OCI-LY1 (cell line): ENCODE results near the gene KIF16B.

Experiments used
- H2AFZ ChIP-seq: fragments of 200-600 bp; sonication (generic), shearing (Covaris generic); 2 replicates; pipeline ENCODE4 v1.6.0; 2014; ENCODE audit warnings: antibody characterized with exemption, mild to moderate bottlenecking, low read length
- H3F3A ChIP-seq: fragments of 200-600 bp; sonication (generic), shearing (Covaris generic); 2 replicates; pipeline ENCODE4 v1.6.0; 2014; ENCODE audit warnings: mild to moderate bottlenecking, antibody characterized with exemption, low read length, moderate library complexity; ENCODE audit not compliant: insufficient read depth
- H3K27ac ChIP-seq: fragments of 200-600 bp; sonication (generic); 2 replicates; pipeline ENCODE4 v1.5.1; 2014; ENCODE audit warnings: low read length, mixed run types, mild to moderate bottlenecking, low read depth; ENCODE audit not compliant: poor library complexity, severe bottlenecking
- H3K27me3 ChIP-seq: fragments of 200-600 bp; sonication (generic); 2 replicates; pipeline ENCODE4 v1.6.0; 2014; ENCODE audit warnings: antibody characterized with exemption, mild to moderate bottlenecking, low read length, moderate library complexity; ENCODE audit not compliant: insufficient read depth
- H3K36me3 ChIP-seq: fragments of 200-600 bp; sonication (generic); 2 replicates; pipeline ENCODE4 v1.6.1; 2014; ENCODE audit warnings: mild to moderate bottlenecking, antibody characterized with exemption, low read length, moderate library complexity, mixed read lengths; ENCODE audit not compliant: insufficient read depth
- H3K4me1 ChIP-seq: fragments of 200-600 bp; sonication (generic); 2 replicates; pipeline ENCODE4 v1.5.1; 2014; ENCODE audit warnings: mild to moderate bottlenecking, low read length, moderate library complexity; ENCODE audit not compliant: insufficient read depth, severe bottlenecking
- H3K4me2 ChIP-seq: fragments of 200-600 bp; sonication (generic), shearing (Covaris generic); 2 replicates; pipeline ENCODE4 v1.6.1; 2014; ENCODE audit warnings: low read length
- H3K4me3 ChIP-seq: fragments of 200-600 bp; sonication (generic); 2 replicates; pipeline ENCODE4 v1.5.1; 2014; ENCODE audit warnings: low read length, low read depth, mild to moderate bottlenecking, mixed read lengths; ENCODE audit not compliant: poor library complexity, severe bottlenecking
- H3K79me2 ChIP-seq: fragments of 200-600 bp; shearing (Covaris generic); 2 replicates; pipeline ENCODE4 v1.6.1; 2016; ENCODE audit warnings: mixed run types, low read length, mixed read lengths; ENCODE audit not compliant: insufficient read depth
- H3K9ac ChIP-seq: fragments of 200-600 bp; sonication (generic), shearing (Covaris generic); 2 replicates; pipeline ENCODE4 v1.6.1; 2014; ENCODE audit warnings: mild to moderate bottlenecking, low read length, mixed read lengths
- H3K9me2 ChIP-seq: fragments of 200-600 bp; sonication (generic), shearing (Covaris generic); 2 replicates; pipeline ENCODE4 v1.6.1; 2014; ENCODE audit warnings: low read depth, mild to moderate bottlenecking, low read length, mixed read lengths
- H3K9me3 ChIP-seq: fragments of 200-600 bp; shearing (Covaris generic); 2 replicates; pipeline ENCODE4 v1.6.1; 2014; ENCODE audit warnings: low read length, mixed read lengths
- H4K20me1 ChIP-seq: fragments of 200-600 bp; sonication (generic), shearing (Covaris generic); 2 replicates; pipeline ENCODE4 v1.6.0; 2016; ENCODE audit warnings: mild to moderate bottlenecking, low read length; ENCODE audit not compliant: insufficient read depth
- EZH2 ChIP-seq: fragments of 200-600 bp; sonication (generic), shearing (Covaris generic); IDR thresholded peaks from 2 replicates; pipeline ENCODE4 v1.8.0; 2017; ENCODE audit warnings: borderline replicate concordance, mixed run types, mild to moderate bottlenecking, antibody characterized with exemption, low read length, moderate library complexity, mixed read lengths
- TF ChIP-seq, protein P1 (sequence below): fragments of 200-600 bp; sonication (generic), shearing (Covaris generic); IDR thresholded peaks from 2 replicates; pipeline ENCODE4 v1.5.1; 2017; ENCODE audit warnings: mild to moderate bottlenecking, antibody characterized with exemption, low read length, moderate library complexity, mixed read lengths

The KIF16B gene

DNA sequence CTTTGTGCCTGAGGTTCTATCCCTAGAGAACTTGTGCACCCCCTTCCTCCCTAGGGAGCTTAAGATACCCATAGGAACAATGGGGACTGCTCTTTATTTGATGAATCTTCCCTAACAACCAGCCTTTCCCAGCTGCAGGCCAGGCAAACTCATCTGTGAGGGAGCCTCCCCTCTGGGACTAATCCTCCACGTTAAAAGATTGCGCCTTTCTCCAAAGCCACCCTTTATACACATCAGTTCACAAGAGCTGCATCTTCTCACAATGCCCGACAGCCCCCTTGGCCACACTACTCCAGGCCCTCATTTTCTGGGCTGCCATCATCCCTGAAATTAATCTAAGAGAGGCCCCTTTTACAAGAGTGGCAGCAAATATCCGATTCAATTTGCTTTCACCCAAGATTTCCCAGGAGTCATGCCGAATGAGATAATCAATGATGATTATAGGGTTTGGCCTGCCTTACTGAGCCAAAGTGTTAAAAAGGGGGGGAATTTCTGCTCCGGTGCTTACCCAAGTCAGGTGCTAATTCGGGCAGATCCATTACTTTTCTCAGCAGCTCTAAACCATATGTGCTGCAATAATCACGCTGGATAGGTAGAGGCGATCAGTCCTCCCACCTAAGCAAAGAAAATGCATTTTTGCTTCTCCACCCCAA lies 336.5 kb downstream of the KIF16B start:
- no peak overlapping the region for H3K4me2 ChIP-seq
- TF ChIP-seq, protein P1, sequence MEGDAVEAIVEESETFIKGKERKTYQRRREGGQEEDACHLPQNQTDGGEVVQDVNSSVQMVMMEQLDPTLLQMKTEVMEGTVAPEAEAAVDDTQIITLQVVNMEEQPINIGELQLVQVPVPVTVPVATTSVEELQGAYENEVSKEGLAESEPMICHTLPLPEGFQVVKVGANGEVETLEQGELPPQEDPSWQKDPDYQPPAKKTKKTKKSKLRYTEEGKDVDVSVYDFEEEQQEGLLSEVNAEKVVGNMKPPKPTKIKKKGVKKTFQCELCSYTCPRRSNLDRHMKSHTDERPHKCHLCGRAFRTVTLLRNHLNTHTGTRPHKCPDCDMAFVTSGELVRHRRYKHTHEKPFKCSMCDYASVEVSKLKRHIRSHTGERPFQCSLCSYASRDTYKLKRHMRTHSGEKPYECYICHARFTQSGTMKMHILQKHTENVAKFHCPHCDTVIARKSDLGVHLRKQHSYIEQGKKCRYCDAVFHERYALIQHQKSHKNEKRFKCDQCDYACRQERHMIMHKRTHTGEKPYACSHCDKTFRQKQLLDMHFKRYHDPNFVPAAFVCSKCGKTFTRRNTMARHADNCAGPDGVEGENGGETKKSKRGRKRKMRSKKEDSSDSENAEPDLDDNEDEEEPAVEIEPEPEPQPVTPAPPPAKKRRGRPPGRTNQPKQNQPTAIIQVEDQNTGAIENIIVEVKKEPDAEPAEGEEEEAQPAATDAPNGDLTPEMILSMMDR, result no peak
- no peak for TF ChIP-seq EZH2

DNA sequence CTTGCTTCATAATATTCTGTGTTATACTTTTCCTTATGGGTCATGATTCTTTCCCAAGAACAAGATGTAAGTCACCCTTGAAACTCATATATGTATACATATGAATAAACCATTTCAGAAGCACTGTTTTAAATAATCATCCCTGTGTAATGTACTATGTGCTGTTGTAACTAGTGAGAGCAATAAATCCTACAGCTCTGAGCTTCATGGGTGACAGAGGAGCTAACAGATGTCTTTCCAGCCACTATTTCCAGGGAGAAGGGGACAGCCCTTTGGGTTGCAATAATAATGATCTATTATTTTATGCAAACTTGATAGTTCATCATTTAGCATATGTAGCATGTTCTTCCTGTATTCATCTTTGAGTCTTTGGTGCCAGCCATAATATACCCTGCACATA lies 342.8 kb downstream of the KIF16B start:
- no peak overlapping the region for H3K27ac ChIP-seq
- no peak overlapping the region for H2AFZ ChIP-seq
- H3K79me2 ChIP-seq, result no peaks in the 10 kb centered on the region
- no peaks in the 10 kb centered on the region for H3K9me2 ChIP-seq
- TF ChIP-seq EZH2, result no peak
- TF ChIP-seq, protein P1, result no peak
- H3K9me3 ChIP-seq, result no peaks in the 10 kb centered on the region
- no peak overlapping the region for H3K4me2 ChIP-seq
- no peak overlapping the region for H3K9ac ChIP-seq
- H4K20me1 ChIP-seq, result no peaks in the 10 kb centered on the region
- no peaks in the 10 kb centered on the region for H3F3A ChIP-seq
- H3K4me3 ChIP-seq, result no peak overlapping the region
- no peaks in the 10 kb centered on the region for H3K4me1 ChIP-seq
- no peaks in the 10 kb centered on the region for H3K27me3 ChIP-seq
- no peaks in the 10 kb centered on the region for H3K36me3 ChIP-seq

More for the DNA sequence above, 336.5 kb downstream of the KIF16B start:
- H4K20me1 ChIP-seq, result no peaks in the 10 kb centered on the region
- H3K9me2 ChIP-seq, result no peaks in the 10 kb centered on the region
- H3K27ac ChIP-seq, result no peak overlapping the region
- H3F3A ChIP-seq, result no peaks in the 10 kb centered on the region
- no peak overlapping the region for H3K9ac ChIP-seq
- no peak overlapping the region for H2AFZ ChIP-seq
- no peak overlapping the region for H3K4me3 ChIP-seq
- no peaks in the 10 kb centered on the region for H3K27me3 ChIP-seq
- no peaks in the 10 kb centered on the region for H3K36me3 ChIP-seq
- H3K4me1 ChIP-seq, result no peaks in the 10 kb centered on the region
- no peaks in the 10 kb centered on the region for H3K79me2 ChIP-seq
- no peaks in the 10 kb centered on the region for H3K9me3 ChIP-seq

DNA sequence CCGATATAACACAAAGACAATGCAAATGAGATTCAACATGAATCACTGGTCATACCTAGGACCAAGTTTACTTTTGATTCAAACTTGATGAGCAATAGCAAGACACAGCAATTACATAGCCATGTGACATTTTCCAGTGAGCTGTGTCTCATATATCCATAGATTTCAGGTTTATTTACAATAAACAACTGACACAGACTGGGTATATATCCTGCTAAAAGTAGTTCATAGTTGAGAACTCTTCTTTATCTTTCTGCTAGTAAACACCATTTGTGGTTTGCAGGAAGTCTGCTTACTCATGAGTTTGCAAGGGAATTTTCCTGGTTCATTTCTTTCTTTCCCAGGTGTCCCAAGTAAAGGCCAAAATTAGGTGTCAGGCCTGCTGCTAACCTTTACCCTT lies 343.4 kb downstream of the KIF16B start:
- no peaks in the 10 kb centered on the region for H3F3A ChIP-seq
- H3K9me3 ChIP-seq, result no peaks in the 10 kb centered on the region
- no peak overlapping the region for H3K9ac ChIP-seq
- H3K9me2 ChIP-seq, result no peaks in the 10 kb centered on the region
- no peaks in the 10 kb centered on the region for H4K20me1 ChIP-seq
- no peak overlapping the region for H3K27ac ChIP-seq
- TF ChIP-seq EZH2, result no peak
- TF ChIP-seq, protein P1, result no peak
- H3K4me2 ChIP-seq, result no peak overlapping the region
- no peaks in the 10 kb centered on the region for H3K79me2 ChIP-seq
- no peaks in the 10 kb centered on the region for H3K4me1 ChIP-seq
- no peaks in the 10 kb centered on the region for H3K36me3 ChIP-seq
- H3K4me3 ChIP-seq, result no peak overlapping the region
- no peaks in the 10 kb centered on the region for H3K27me3 ChIP-seq
- no peak overlapping the region for H2AFZ ChIP-seq
